BJ (cell line): Measurements from ENCODE around the gene SAA2. TPM values are rescaled to one million over a fixed set of nuclear protein-coding genes. Genes with fewer than 3 reads are reported as not detected.
"Not testable (repeated sequence)": the region's sequence is repeated elsewhere in the genome, so short reads cannot be mapped to it uniquely, and the experiment has no call there.

ENCODE experiments used
- CTCF ChIA-PET: fragments of 350-600 bp; formaldehyde crosslinking; extraction: SDS; loops from one replicate; lab custom pipeline; 2021; ENCODE audit warnings: antibody characterized with exemption, inconsistent platforms; lab: Yijun Ruan, JAX
- POLR2A ChIA-PET: fragments of 300-600 bp; sonication (Branson Sonifier 250); formaldehyde crosslinking; extraction: SDS; loops from one replicate; lab custom pipeline; 2021; ENCODE audit warnings: antibody characterized with exemption; lab: Charles Lee
- DNase-seq: peaks from one replicate; pipeline ENCODE4 v3.0.0-alpha.2; 2011; ENCODE audit warnings: low read depth
- H3K27me3 ChIP-seq: 2 replicates; pipeline ENCODE4 v1.6.0; 2011; ENCODE audit warnings: low read length; ENCODE audit not compliant: control insufficient read depth, insufficient read depth
- H3K36me3 ChIP-seq: 2 replicates; pipeline ENCODE4 v1.5.1; 2011; ENCODE audit warnings: low read length; ENCODE audit not compliant: control insufficient read depth, insufficient read depth
- H3K4me3 ChIP-seq: 2 replicates; pipeline ENCODE4 v1.5.1; 2011; ENCODE audit warnings: low read depth, mild to moderate bottlenecking, control low read depth, low read length
- polyA plus RNA-seq: library from polyadenylated mRNA; depleted of rRNA; stranded (reverse); fragments of >200 nt; gene quantifications from 2 replicates; pipeline ENCODE4 v1.2.3, GENCODE V29; 2011
- TF ChIP-seq, protein P1 (sequence below): IDR thresholded peaks from 2 replicates; pipeline ENCODE4 v1.5.1; 2011; ENCODE audit warnings: low read depth, mild to moderate bottlenecking, control low read depth, inconsistent platforms, low read length, moderate library complexity; ENCODE audit not compliant: insufficient read depth

The SAA2 gene
- polyA plus RNA-seq, 1 experiment = 0.54 TPM

DNA sequence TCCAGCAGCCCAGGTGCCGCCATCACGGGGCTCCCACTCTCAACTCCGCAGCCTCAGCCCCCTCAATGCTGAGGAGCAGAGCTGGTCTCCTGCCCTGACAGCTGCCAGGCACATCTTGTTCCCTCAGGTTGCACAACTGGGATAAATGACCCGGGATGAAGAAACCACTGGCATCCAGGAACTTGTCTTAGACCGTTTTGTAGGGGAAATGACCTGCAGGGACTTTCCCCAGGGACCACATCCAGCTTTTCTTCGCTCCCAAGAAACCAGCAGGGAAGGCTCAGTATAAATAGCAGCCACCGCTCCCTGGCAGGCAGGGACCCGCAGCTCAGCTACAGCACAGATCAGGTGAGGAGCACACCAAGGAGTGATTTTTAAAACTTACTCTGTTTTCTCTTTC lies 17.5 kb upstream of the SAA2 start, which contains the start of gene SAA1:
TSS of gene SAA1 (plus strand) at position 316 of the 400 bp plus-strand sequence. CDS start 624 bp downstream, outside the sequence.
- ChIA-PET CTCF (interaction anchor here (0.9 kb wide), 1 partner anchor 22 kb away, joined by 3 read pairs; no protein-coding TSS in a partner anchor), POLR2A (no interaction called here)
- Histone ChIP-seq H3K27me3 (peaks cover 2% of the 10 kb centered on the region; the same call in 1 of the 2 replicates), H3K36me3 (no peaks in the 10 kb centered on the region), H3K4me3 (no peak within 1 kb of the TSS)
- TF ChIP-seq, protein P1, sequence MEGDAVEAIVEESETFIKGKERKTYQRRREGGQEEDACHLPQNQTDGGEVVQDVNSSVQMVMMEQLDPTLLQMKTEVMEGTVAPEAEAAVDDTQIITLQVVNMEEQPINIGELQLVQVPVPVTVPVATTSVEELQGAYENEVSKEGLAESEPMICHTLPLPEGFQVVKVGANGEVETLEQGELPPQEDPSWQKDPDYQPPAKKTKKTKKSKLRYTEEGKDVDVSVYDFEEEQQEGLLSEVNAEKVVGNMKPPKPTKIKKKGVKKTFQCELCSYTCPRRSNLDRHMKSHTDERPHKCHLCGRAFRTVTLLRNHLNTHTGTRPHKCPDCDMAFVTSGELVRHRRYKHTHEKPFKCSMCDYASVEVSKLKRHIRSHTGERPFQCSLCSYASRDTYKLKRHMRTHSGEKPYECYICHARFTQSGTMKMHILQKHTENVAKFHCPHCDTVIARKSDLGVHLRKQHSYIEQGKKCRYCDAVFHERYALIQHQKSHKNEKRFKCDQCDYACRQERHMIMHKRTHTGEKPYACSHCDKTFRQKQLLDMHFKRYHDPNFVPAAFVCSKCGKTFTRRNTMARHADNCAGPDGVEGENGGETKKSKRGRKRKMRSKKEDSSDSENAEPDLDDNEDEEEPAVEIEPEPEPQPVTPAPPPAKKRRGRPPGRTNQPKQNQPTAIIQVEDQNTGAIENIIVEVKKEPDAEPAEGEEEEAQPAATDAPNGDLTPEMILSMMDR = no peak
- DNase-seq = no peak

DNA sequence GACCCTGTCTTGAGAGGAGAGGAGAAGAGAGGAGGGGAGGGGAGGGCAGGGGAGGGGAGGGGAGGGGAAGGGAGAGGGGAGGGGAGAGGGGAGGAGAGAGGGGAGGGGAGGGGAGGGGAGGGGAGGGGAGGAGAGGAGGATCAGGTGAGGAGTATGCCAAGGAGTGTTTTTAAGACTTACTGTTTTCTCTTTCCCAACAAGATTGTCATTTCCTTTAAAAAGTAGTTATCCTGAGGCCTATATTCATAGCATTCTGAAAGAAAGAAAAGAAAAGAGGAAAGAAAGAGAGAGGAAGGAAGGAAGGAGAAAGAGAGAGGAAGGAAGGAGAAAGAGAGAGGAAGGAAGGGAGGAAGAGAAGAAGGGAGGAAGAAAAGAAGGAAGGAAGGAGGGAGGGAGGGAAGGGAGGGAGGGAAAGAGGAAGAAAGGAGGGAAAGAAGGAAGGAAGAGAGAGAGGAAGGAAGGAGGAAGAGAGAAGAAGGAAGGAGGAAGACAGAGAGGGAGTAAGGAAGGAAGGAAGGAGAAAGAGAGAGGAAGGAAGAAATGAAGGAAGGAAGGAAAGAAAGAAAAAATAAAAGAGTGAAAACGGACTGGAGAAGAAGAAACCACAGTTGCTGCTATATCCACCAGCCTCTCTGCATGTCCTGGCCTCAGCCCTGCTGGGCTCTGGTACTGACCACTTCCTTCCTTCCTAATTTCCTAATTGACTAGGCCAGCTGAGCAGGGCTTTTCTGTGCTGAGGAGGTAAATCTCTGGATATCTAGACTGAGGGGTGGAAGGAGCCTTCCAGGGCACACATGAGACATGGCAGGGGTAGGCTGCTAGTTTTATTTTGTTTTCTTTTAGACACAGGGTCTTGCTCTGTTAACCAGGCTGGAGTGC lies 16.4 kb upstream of the SAA2 start:
- TF ChIP-seq, protein P1 = no peak
- no peak for DNase-seq
- CTCF ChIA-PET = interaction anchor here (0.9 to 1.2 kb wide), 2 partner anchors 20 to 21 kb away, joined by 3 read pairs; no protein-coding TSS in a partner anchor
- Histone ChIP-seq H3K27me3 (peaks cover 2% of the 10 kb centered on the region; the same call in 1 of the 2 replicates), H3K36me3 (no peaks in the 10 kb centered on the region), H3K4me3 (no peak overlapping the region)
- POLR2A ChIA-PET = no interaction called here

- no peak for DNase-seq
- ChIA-PET POLR2A (no interaction called here), CTCF (interaction anchor here (1.2 kb wide), 1 partner anchor 19 kb away, joined by 3 read pairs; no protein-coding TSS in a partner anchor)
- Histone ChIP-seq H3K4me3 (no peak overlapping the region), H3K36me3 (no peaks in the 10 kb centered on the region), H3K27me3 (peaks cover 2% of the 10 kb centered on the region; the same call in 1 of the 2 replicates)
- TF ChIP-seq, protein P1 = no peak
These were observed 15.6 kb upstream of the SAA2 start for GRCh38 chr11:18264035-18264434.

GRCh38 chr11:18262681-18263350 lies 14.3 kb upstream of the SAA2 start:
- CTCF ChIA-PET, H3K4me3 ChIP-seq, H3K27me3 ChIP-seq, H3K36me3 ChIP-seq, POLR2A ChIA-PET: not testable (repeated sequence)
- peak; percentile 18 for DNase-seq

DNA sequence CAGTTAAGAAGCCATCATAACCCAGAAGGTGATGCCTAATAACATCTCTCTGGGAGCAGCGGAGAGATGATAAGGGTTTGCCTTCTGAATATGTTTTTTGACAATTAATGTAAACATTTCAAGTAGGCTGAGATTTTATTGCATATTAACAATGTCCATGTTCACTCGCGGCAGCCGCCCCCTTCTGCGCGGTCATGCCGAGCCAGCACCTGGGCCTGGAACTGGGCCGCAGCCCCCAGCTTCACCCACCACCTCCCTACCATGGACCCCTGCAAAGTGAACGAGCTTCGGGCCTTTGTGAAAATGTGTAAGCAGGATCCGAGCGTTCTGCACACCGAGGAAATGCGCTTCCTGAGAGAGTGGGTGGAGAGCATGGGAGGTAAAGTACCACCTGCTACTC lies 13.3 kb upstream of the SAA2 start:
- ChIA-PET POLR2A (no interaction called here), CTCF (interaction anchor here (1.7 kb wide), 1 partner anchor 18 kb away, joined by 8 read pairs; no protein-coding TSS in a partner anchor)
- DNase-seq = no peak
- H3K36me3 ChIP-seq = no peaks in the 10 kb centered on the region
- peaks cover 2% of the 10 kb centered on the region; the same call in 1 of the 2 replicates for H3K27me3 ChIP-seq
- TF ChIP-seq, protein P1 = no peak
- H3K4me3 ChIP-seq = no peak overlapping the region
